OCI-LY1 (cell line): ENCODE data around the gene MAT2A.

ENCODE experiments used
- H2AFZ ChIP-seq: fragments of 200-600 bp; sonication (generic), shearing (Covaris generic); 2 replicates; pipeline ENCODE4 v1.6.0; 2014; ENCODE audit warnings: antibody characterized with exemption, mild to moderate bottlenecking, low read length
- H3F3A ChIP-seq: fragments of 200-600 bp; sonication (generic), shearing (Covaris generic); 2 replicates; pipeline ENCODE4 v1.6.0; 2014; ENCODE audit warnings: mild to moderate bottlenecking, antibody characterized with exemption, low read length, moderate library complexity; ENCODE audit not compliant: insufficient read depth
- H3K27ac ChIP-seq: fragments of 200-600 bp; sonication (generic); 2 replicates; pipeline ENCODE4 v1.5.1; 2014; ENCODE audit warnings: low read length, mixed run types, mild to moderate bottlenecking, low read depth; ENCODE audit not compliant: poor library complexity, severe bottlenecking
- H3K27me3 ChIP-seq: fragments of 200-600 bp; sonication (generic); 2 replicates; pipeline ENCODE4 v1.6.0; 2014; ENCODE audit warnings: antibody characterized with exemption, mild to moderate bottlenecking, low read length, moderate library complexity; ENCODE audit not compliant: insufficient read depth
- H3K36me3 ChIP-seq: fragments of 200-600 bp; sonication (generic); 2 replicates; pipeline ENCODE4 v1.6.1; 2014; ENCODE audit warnings: mild to moderate bottlenecking, antibody characterized with exemption, low read length, moderate library complexity, mixed read lengths; ENCODE audit not compliant: insufficient read depth
- H3K4me1 ChIP-seq: fragments of 200-600 bp; sonication (generic); 2 replicates; pipeline ENCODE4 v1.5.1; 2014; ENCODE audit warnings: mild to moderate bottlenecking, low read length, moderate library complexity; ENCODE audit not compliant: insufficient read depth, severe bottlenecking
- H3K4me2 ChIP-seq: fragments of 200-600 bp; sonication (generic), shearing (Covaris generic); 2 replicates; pipeline ENCODE4 v1.6.1; 2014; ENCODE audit warnings: low read length
- H3K4me3 ChIP-seq: fragments of 200-600 bp; sonication (generic); 2 replicates; pipeline ENCODE4 v1.5.1; 2014; ENCODE audit warnings: low read length, low read depth, mild to moderate bottlenecking, mixed read lengths; ENCODE audit not compliant: poor library complexity, severe bottlenecking
- H3K79me2 ChIP-seq: fragments of 200-600 bp; shearing (Covaris generic); 2 replicates; pipeline ENCODE4 v1.6.1; 2016; ENCODE audit warnings: mixed run types, low read length, mixed read lengths; ENCODE audit not compliant: insufficient read depth
- H3K9ac ChIP-seq: fragments of 200-600 bp; sonication (generic), shearing (Covaris generic); 2 replicates; pipeline ENCODE4 v1.6.1; 2014; ENCODE audit warnings: mild to moderate bottlenecking, low read length, mixed read lengths
- H3K9me2 ChIP-seq: fragments of 200-600 bp; sonication (generic), shearing (Covaris generic); 2 replicates; pipeline ENCODE4 v1.6.1; 2014; ENCODE audit warnings: low read depth, mild to moderate bottlenecking, low read length, mixed read lengths
- H3K9me3 ChIP-seq: fragments of 200-600 bp; shearing (Covaris generic); 2 replicates; pipeline ENCODE4 v1.6.1; 2014; ENCODE audit warnings: low read length, mixed read lengths
- H4K20me1 ChIP-seq: fragments of 200-600 bp; sonication (generic), shearing (Covaris generic); 2 replicates; pipeline ENCODE4 v1.6.0; 2016; ENCODE audit warnings: mild to moderate bottlenecking, low read length; ENCODE audit not compliant: insufficient read depth
- CTCF ChIP-seq: fragments of 200-600 bp; sonication (generic), shearing (Covaris generic); IDR thresholded peaks from 2 replicates; pipeline ENCODE4 v1.5.1; 2017; ENCODE audit warnings: mild to moderate bottlenecking, antibody characterized with exemption, low read length, moderate library complexity, mixed read lengths
- EZH2 ChIP-seq: fragments of 200-600 bp; sonication (generic), shearing (Covaris generic); IDR thresholded peaks from 2 replicates; pipeline ENCODE4 v1.8.0; 2017; ENCODE audit warnings: borderline replicate concordance, mixed run types, mild to moderate bottlenecking, antibody characterized with exemption, low read length, moderate library complexity, mixed read lengths

The MAT2A gene

GRCh38 chr2:85588645-85589044, 49.7 kb downstream of the MAT2A start:
- Histone ChIP-seq H3K4me2 (no peak overlapping the region), H3F3A (no peaks in the 10 kb centered on the region)

GRCh38 chr2:85589181-85589580, 50.2 kb downstream of the MAT2A start:
- H3K9me2 ChIP-seq: no peaks in the 10 kb centered on the region
- H3K9ac ChIP-seq: no peak overlapping the region
- H3K9me3 ChIP-seq: no peaks in the 10 kb centered on the region
- H3K4me2 ChIP-seq: no peak overlapping the region
- no peak overlapping the region for H3K27ac ChIP-seq
- H3K36me3 ChIP-seq: peaks cover 6% of the 10 kb centered on the region; the same call in 1 of the 2 replicates
- TF ChIP-seq EZH2: no peak
- TF ChIP-seq CTCF: no peak
- no peak overlapping the region for H3K4me3 ChIP-seq
- H3F3A ChIP-seq: no peaks in the 10 kb centered on the region
- H3K27me3 ChIP-seq: no peaks in the 10 kb centered on the region
- no peaks in the 10 kb centered on the region for H4K20me1 ChIP-seq
- H3K79me2 ChIP-seq: no peaks in the 10 kb centered on the region
- H2AFZ ChIP-seq: no peak overlapping the region
- H3K4me1 ChIP-seq: peaks cover 1% of the 10 kb centered on the region

More at GRCh38 chr2:85588645-85589044, 49.7 kb downstream of the MAT2A start:
- Histone ChIP-seq H3K27ac (no peak overlapping the region), H3K9me2 (no peaks in the 10 kb centered on the region), H2AFZ (no peak overlapping the region), H4K20me1 (no peaks in the 10 kb centered on the region), H3K79me2 (no peaks in the 10 kb centered on the region), H3K4me1 (peaks cover 7% of the 10 kb centered on the region), H3K9ac (no peak overlapping the region), H3K27me3 (no peaks in the 10 kb centered on the region), H3K36me3 (peaks cover 11% of the 10 kb centered on the region), H3K9me3 (no peaks in the 10 kb centered on the region), H3K4me3 (no peak overlapping the region)
- no peak for TF ChIP-seq EZH2
- no peak for TF ChIP-seq CTCF

GRCh38 chr2:85589982-85590791, 51.2 kb downstream of the MAT2A start:
- TF ChIP-seq EZH2 (no peak), CTCF (no peak)
- H3K9me2 ChIP-seq: no peaks in the 10 kb centered on the region
- H3F3A ChIP-seq: no peaks in the 10 kb centered on the region
- H3K4me2 ChIP-seq: no peak overlapping the region
- H3K9me3 ChIP-seq: no peaks in the 10 kb centered on the region
- no peak overlapping the region for H2AFZ ChIP-seq
- H3K4me3 ChIP-seq: no peak overlapping the region
- no peaks in the 10 kb centered on the region for H3K36me3 ChIP-seq
- no peaks in the 10 kb centered on the region for H3K27me3 ChIP-seq
- no peak overlapping the region for H3K27ac ChIP-seq
- no peak overlapping the region for H3K9ac ChIP-seq
- H4K20me1 ChIP-seq: no peaks in the 10 kb centered on the region
- no peaks in the 10 kb centered on the region for H3K79me2 ChIP-seq
- peaks cover 8% of the 10 kb centered on the region for H3K4me1 ChIP-seq
